ENCODE results near the gene ASB8. TPM values are rescaled to one million over a fixed set of nuclear protein-coding genes. Genes with fewer than 3 reads are reported as not detected.

The ASB8 gene
- total and polyA plus RNA-seq, 9 of the 15 experiments (the other 6 are each of a cell fraction or from before 2014, with no cell fraction given), result 13.3 to 29.0 (median 19.6) TPM

GRCh38 chr12:48129376-48129775 is 27.9 kb downstream of the ASB8 start:
- intact Hi-C loops (cut with micrococcal nuclease), result no loop called here
- H3K9ac ChIP-seq (ENCODE audit: insufficient read depth in 1 of 2, low read depth in 2 of 2, low read length in 2 of 2), result no peak overlapping the region
- no peaks in the 10 kb centered on the region for H4K20me1 ChIP-seq (replicated peaks; ENCODE audit: control insufficient read depth, insufficient read depth, low read length)
- H2AFZ ChIP-seq (ENCODE audit: low read depth, low read length), result no peak overlapping the region
- ChIA-PET POLR2A (no interaction called here), CTCF (ENCODE audit: low intra/inter-chr PET ratio) (no interaction called here)
- H3K79me2 ChIP-seq (ENCODE audit: control insufficient read depth, insufficient read depth, low read length), result no peaks in the 10 kb centered on the region
- no peaks in the 10 kb centered on the region for H3K4me1 ChIP-seq (replicated peaks in 1 of 2; ENCODE audit: control insufficient read depth in 2 of 2, insufficient read depth in 2 of 2, low read length in 2 of 2)
- no TSS peak for BruUV-seq (replicated peaks)
- no peak overlapping the region for H3K4me2 ChIP-seq (ENCODE audit: insufficient read depth, low read length)
- WGBS (ENCODE audit: insufficient coverage, low coverage, missing lambda C conversion rate), result 75% methylated on average over 1 of the region's 1 CpG
- peaks cover 72% of the 10 kb centered on the region; the same call in 2 of the 3 replicates for H3K36me3 ChIP-seq (ENCODE audit: control insufficient read depth, insufficient read depth, low read length)
- no peak overlapping the region for H3K4me3 ChIP-seq
- in situ Hi-C loops (cut with MboI), result no loop called here
- H3K9me1 ChIP-seq (ENCODE audit: control insufficient read depth, insufficient read depth, low read length), result no peaks in the 10 kb centered on the region
- no peak for ATAC-seq
- no peaks in the 10 kb centered on the region for H3K27me3 ChIP-seq (ENCODE audit: control insufficient read depth in 2 of 2, insufficient read depth in 2 of 2, low read length in 2 of 2)
- FAIRE-seq, result no peak
- H3K27ac ChIP-seq (ENCODE audit: extremely low read depth, low read depth, low read length), result no peak overlapping the region
- TF ChIP-seq KLF6 (CRISPR knock-in tag; IDR thresholded peaks at IDR 0.05; ENCODE audit: borderline replicate concordance), result no peak
- TF ChIP-seq ZNF511 (CRISPR knock-in tag; IDR thresholded peaks at IDR 0.05), result no peak
- no peak for DNase-seq (ENCODE audit: extremely low read depth in 1 of 4, low spot score in 3 of 4)
- H3K9me3 ChIP-seq (replicated peaks; ENCODE audit: control insufficient read depth, insufficient read depth, low read depth, low read length), result no peaks in the 10 kb centered on the region

- POLR2A ChIA-PET, result no interaction called here
- CTCF ChIA-PET (ENCODE audit: low intra/inter-chr PET ratio), result no interaction called here
- WGBS (ENCODE audit: insufficient coverage, low coverage, missing lambda C conversion rate), result 90% methylated on average over 1 of the region's 1 CpG
Observed at GRCh38 chr12:48128800-48129199, 28.5 kb downstream of the ASB8 start.

More at GRCh38 chr12:48128800-48129199, 28.5 kb downstream of the ASB8 start:
- FAIRE-seq (no peak), ATAC-seq (no peak), DNase-seq (ENCODE audit: extremely low read depth in 1 of 4, low spot score in 3 of 4) (no peak)
- in situ Hi-C loops (cut with MboI), result no loop called here
- Histone ChIP-seq H3K79me2 (ENCODE audit: control insufficient read depth, insufficient read depth, low read length) (no peaks in the 10 kb centered on the region), H2AFZ (ENCODE audit: low read depth, low read length) (no peak overlapping the region), H3K4me1 (replicated peaks in 1 of 2; ENCODE audit: control insufficient read depth in 2 of 2, insufficient read depth in 2 of 2, low read length in 2 of 2) (no peaks in the 10 kb centered on the region), H3K4me3 (no peak overlapping the region), H3K9ac (ENCODE audit: insufficient read depth in 1 of 2, low read depth in 2 of 2, low read length in 2 of 2) (no peak overlapping the region), H3K9me3 (replicated peaks; ENCODE audit: control insufficient read depth, insufficient read depth, low read depth, low read length) (no peaks in the 10 kb centered on the region), H3K9me1 (ENCODE audit: control insufficient read depth, insufficient read depth, low read length) (no peaks in the 10 kb centered on the region), H4K20me1 (replicated peaks; ENCODE audit: control insufficient read depth, insufficient read depth, low read length) (no peaks in the 10 kb centered on the region), H3K36me3 (ENCODE audit: control insufficient read depth, insufficient read depth, low read length) (peaks cover 69% of the 10 kb centered on the region; the same call in 2 of the 3 replicates), H3K4me2 (ENCODE audit: insufficient read depth, low read length) (no peak overlapping the region), H3K27ac (ENCODE audit: extremely low read depth, low read depth, low read length) (no peak overlapping the region), H3K27me3 (ENCODE audit: control insufficient read depth in 2 of 2, insufficient read depth in 2 of 2, low read length in 2 of 2) (no peaks in the 10 kb centered on the region)
- TF ChIP-seq SMAD2 (IDR thresholded peaks at IDR 0.05; ENCODE audit: low read depth, low read length) (no peak), ZNF511 (CRISPR knock-in tag; IDR thresholded peaks at IDR 0.05) (no peak), E2F5 (CRISPR knock-in tag; IDR thresholded peaks at IDR 0.05) (no peak), FOXK1 (CRISPR knock-in tag; IDR thresholded peaks at IDR 0.05; ENCODE audit: borderline replicate concordance) (no peak)
- BruUV-seq (replicated peaks), result no TSS peak
- intact Hi-C loops (cut with micrococcal nuclease), result no loop called here
